ENCODE data around the gene TMCC1.

TMCC1 gene

DNA sequence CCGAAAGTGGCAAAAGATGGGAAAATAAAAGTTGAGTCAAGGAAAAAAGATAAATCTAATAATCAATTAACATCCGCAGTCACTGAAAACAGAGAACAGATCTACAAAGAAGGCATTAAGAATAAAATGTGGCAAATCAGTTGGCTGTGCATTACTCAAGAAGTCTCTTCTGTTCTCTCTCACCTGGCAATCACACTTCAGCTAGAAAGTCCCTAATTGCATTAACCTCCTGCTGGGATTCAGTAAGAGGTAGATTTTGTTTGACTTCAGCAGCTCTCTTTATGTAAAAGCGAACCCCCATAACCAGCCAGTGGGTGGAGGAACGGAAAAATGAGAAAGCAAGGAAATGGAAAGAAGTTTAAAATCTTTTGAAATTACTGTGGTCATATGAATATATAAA, 192.3 kb downstream of the TMCC1 start:
- no peaks in the 10 kb centered on the region for H3K27me3 ChIP-seq (ENCODE audit: insufficient read depth, poor library complexity, severe bottlenecking)
- DNase-seq (ENCODE audit: low read depth in 1 of 2, low spot score in 1 of 2), result no peak
- no peak for TF ChIP-seq SPI1 (IDR thresholded peaks at IDR 0.05; ENCODE audit: borderline replicate concordance, low read depth)
- no peak for TF ChIP-seq REST (IDR thresholded peaks at IDR 0.05; ENCODE audit: insufficient replicate concordance, low read depth)
- TF ChIP-seq GABPA (IDR thresholded peaks at IDR 0.05; ENCODE audit: low read depth), result no peak
- no peak for TF ChIP-seq POLR2AphosphoS5 (IDR thresholded peaks at IDR 0.05; ENCODE audit: low read depth)
- TF ChIP-seq, protein P1, sequence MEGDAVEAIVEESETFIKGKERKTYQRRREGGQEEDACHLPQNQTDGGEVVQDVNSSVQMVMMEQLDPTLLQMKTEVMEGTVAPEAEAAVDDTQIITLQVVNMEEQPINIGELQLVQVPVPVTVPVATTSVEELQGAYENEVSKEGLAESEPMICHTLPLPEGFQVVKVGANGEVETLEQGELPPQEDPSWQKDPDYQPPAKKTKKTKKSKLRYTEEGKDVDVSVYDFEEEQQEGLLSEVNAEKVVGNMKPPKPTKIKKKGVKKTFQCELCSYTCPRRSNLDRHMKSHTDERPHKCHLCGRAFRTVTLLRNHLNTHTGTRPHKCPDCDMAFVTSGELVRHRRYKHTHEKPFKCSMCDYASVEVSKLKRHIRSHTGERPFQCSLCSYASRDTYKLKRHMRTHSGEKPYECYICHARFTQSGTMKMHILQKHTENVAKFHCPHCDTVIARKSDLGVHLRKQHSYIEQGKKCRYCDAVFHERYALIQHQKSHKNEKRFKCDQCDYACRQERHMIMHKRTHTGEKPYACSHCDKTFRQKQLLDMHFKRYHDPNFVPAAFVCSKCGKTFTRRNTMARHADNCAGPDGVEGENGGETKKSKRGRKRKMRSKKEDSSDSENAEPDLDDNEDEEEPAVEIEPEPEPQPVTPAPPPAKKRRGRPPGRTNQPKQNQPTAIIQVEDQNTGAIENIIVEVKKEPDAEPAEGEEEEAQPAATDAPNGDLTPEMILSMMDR (IDR thresholded peaks at IDR 0.05; ENCODE audit: insufficient read depth, low read length), result no peak
- no peak overlapping the region for H3K4me3 ChIP-seq (replicated peaks; ENCODE audit: insufficient read depth, low read length)
- H3K27ac ChIP-seq (replicated peaks), result no peak overlapping the region

DNA sequence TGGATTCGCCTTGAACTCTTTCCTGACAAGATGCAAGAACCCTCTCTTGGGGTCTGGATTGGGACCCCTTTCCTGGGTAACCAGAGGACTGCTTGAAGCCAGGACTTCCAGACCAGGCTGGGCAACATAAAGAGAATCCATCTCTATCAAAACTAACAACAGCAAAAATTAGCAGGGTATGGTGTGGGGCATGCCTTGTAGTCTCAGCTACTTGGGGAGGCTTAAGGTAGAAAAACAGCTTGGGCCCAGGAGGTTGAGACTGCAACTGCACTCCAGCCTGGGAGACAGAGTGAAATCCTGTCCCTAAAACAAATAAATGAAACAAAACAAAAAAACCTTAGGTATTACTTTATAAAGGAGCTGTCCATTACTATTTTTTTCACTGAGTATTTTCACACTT, 193.9 kb downstream of the TMCC1 start:
- no peak overlapping the region for H3K27ac ChIP-seq (replicated peaks)
- DNase-seq (ENCODE audit: low read depth in 1 of 2, low spot score in 1 of 2), result no peak
- TF ChIP-seq POLR2AphosphoS5 (IDR thresholded peaks at IDR 0.05; ENCODE audit: low read depth), result no peak
- TF ChIP-seq GABPA (IDR thresholded peaks at IDR 0.05; ENCODE audit: low read depth), result no peak
- TF ChIP-seq, protein P1 (IDR thresholded peaks at IDR 0.05; ENCODE audit: insufficient read depth, low read length), result no peak
- no peak for TF ChIP-seq SPI1 (IDR thresholded peaks at IDR 0.05; ENCODE audit: borderline replicate concordance, low read depth)
- no peak for TF ChIP-seq REST (IDR thresholded peaks at IDR 0.05; ENCODE audit: insufficient replicate concordance, low read depth)
- no peaks in the 10 kb centered on the region for H3K27me3 ChIP-seq (ENCODE audit: insufficient read depth, poor library complexity, severe bottlenecking)
- no peak overlapping the region for H3K4me3 ChIP-seq (replicated peaks; ENCODE audit: insufficient read depth, low read length)

DNA sequence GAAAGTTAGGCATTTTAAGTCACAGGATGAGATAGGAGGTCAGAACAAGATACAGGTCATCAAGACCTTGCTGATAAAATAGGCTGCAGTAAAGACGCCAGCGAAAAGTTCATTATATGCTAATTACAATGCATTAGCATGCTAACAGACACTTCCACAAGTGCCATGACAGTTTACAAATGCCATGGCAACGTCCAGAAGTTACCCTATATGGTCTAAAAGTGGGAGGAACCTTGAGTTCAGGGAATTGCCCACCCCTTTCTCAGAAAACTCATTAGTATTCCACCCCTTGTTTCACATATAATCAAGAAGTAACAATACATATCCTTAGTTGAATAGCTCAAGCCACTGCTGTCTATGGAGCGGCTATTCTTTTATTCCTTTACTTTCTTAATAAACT, 194.3 kb downstream of the TMCC1 start:
- TF ChIP-seq REST (IDR thresholded peaks at IDR 0.05; ENCODE audit: insufficient replicate concordance, low read depth) (no peak), POLR2AphosphoS5 (IDR thresholded peaks at IDR 0.05; ENCODE audit: low read depth) (no peak), SPI1 (IDR thresholded peaks at IDR 0.05; ENCODE audit: borderline replicate concordance, low read depth) (no peak), GABPA (IDR thresholded peaks at IDR 0.05; ENCODE audit: low read depth) (no peak)
- TF ChIP-seq, protein P1 (IDR thresholded peaks at IDR 0.05; ENCODE audit: insufficient read depth, low read length), result no peak
- Histone ChIP-seq H3K27me3 (ENCODE audit: insufficient read depth, poor library complexity, severe bottlenecking) (no peaks in the 10 kb centered on the region), H3K27ac (replicated peaks) (no peak overlapping the region), H3K4me3 (replicated peaks; ENCODE audit: insufficient read depth, low read length) (no peak overlapping the region)
- DNase-seq (ENCODE audit: low read depth in 1 of 2, low spot score in 1 of 2), result no peak
